Thymus (tissue), 11 donors: ENCODE data around the gene SUPT6H. TPM values are rescaled to one million over a fixed set of nuclear protein-coding genes. Genes with fewer than 3 reads are reported as not detected.
"Not testable (repeated sequence)": the region's sequence is repeated elsewhere in the genome, so short reads cannot be mapped to it uniquely, and the experiment has no call there.

Experiments used
- DNase-seq, 9 donors: peaks; one replicate each; pipeline ENCODE4 v3.0.0-alpha.2; 2013; ENCODE audit warnings: low spot score in 9 of 9, low read depth in 6 of 9, missing footprints in 1 of 9
- H3K27ac ChIP-seq, 2 donors: one replicate each; pipeline ENCODE4 v1.5.1; 2013; ENCODE audit warnings: control low read depth in 1 of 2, low read depth in 1 of 2, low read length in 1 of 2, mild to moderate bottlenecking in 1 of 2, moderate library complexity in 1 of 2
- H3K27me3 ChIP-seq, 2 donors: one replicate each; pipeline ENCODE4 v1.5.1; 2013; ENCODE audit warnings: low read length in 1 of 2; ENCODE audit not compliant: control insufficient read depth in 2 of 2, insufficient read depth in 1 of 2
- H3K36me3 ChIP-seq, 2 donors: one replicate each; pipeline ENCODE4 v1.5.1; 2013; ENCODE audit warnings: low read length in 1 of 2, mild to moderate bottlenecking in 1 of 2, moderate library complexity in 1 of 2; ENCODE audit not compliant: control insufficient read depth in 2 of 2, insufficient read depth in 2 of 2
- H3K4me1 ChIP-seq, 2 donors: one replicate each; pipeline ENCODE4 v1.5.1; 2013; ENCODE audit warnings: low read length in 2 of 2; ENCODE audit not compliant: control insufficient read depth in 2 of 2, insufficient read depth in 2 of 2
- H3K4me3 ChIP-seq, 2 donors: one replicate each; pipeline ENCODE4 v1.5.1; 2013; ENCODE audit warnings: low read length in 2 of 2, control low read depth in 1 of 2, mild to moderate bottlenecking in 1 of 2
- H3K9me3 ChIP-seq, 2 donors: one replicate each; pipeline ENCODE4 v1.5.1; 2013; ENCODE audit warnings: low read length in 1 of 2, mild to moderate bottlenecking in 1 of 2; ENCODE audit not compliant: control insufficient read depth in 2 of 2, insufficient read depth in 1 of 2
- WGBS: extraction: QIAGEN DNeasy Blood & Tissue Kit; methylation state at CpG from one replicate; pipeline ENCODE4 v1.1.7; 2013; 5-methylcytosine and 5-hydroxymethylcytosine counted together
- polyA plus RNA-seq: library from polyadenylated mRNA; stranded (reverse); fragments of 200-250 nt; gene quantifications from one replicate; pipeline ENCODE4 v1.2.3, GENCODE V29; 2013
- total RNA-seq: library from RNA; stranded (reverse); fragments of 120-200 nt; gene quantifications from one replicate; pipeline ENCODE4 v1.2.4, GENCODE V29; 2013
- donor health status: healthy.

The SUPT6H gene
- total and polyA plus RNA-seq, 2 donors, result 21.2 to 27.0 TPM

GRCh38 chr17:28644787-28645575 lies 17.0 kb upstream of the SUPT6H start, which contains the start of gene BLTP2:
BLTP2 (minus strand) TSS chr17:28645158; CDS start chr17:28645056, 102 bp downstream.
- H3K27me3 ChIP-seq, result no peaks in the 10 kb centered on the region
- DNase-seq, result peak; percentile 78 to 96 (median 89)
- peaks cover 34 to 45% of the 10 kb centered on the region in 2 donors for H3K36me3 ChIP-seq
- under 1% methylated on average over 89 of the region's 89 CpGs for WGBS
- H3K9me3 ChIP-seq, result no peaks in the 10 kb centered on the region
- peaks cover 13 to 26% of the 10 kb centered on the region in 2 donors for H3K4me1 ChIP-seq
- H3K27ac ChIP-seq, result peak within 1 kb of the TSS; percentile 82 to 92
- peak within 1 kb of the TSS; percentile 87 to 98 for H3K4me3 ChIP-seq

DNA sequence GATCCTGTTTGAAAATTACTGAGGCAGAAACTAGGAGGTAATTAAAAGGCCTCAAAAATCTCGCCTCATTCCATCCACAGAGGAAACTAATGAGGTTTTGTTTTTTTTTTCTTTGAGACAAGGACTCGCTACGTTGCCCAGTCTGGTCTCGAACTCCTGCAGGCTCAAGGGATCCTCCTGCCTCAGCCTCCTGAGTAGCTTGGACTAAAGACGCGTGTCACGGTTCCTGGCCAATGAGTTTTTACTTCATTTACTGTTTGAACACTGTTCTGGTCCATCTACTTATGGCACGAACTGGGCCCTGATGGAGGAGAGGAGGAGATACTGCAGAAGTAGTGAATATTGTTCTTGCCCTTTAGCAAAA lies 16.4 kb upstream of the SUPT6H start:
- H3K27me3 ChIP-seq, result no peaks in the 10 kb centered on the region
- H3K4me1 ChIP-seq, result peaks cover 13 to 26% of the 10 kb centered on the region in 2 donors
- H3K4me3 ChIP-seq, result peak overlapping the region; percentile 66 to 98
- no peak for DNase-seq
- 46% methylated on average over 8 of the region's 8 CpGs for WGBS
- peaks cover 31 to 41% of the 10 kb centered on the region in 2 donors for H3K36me3 ChIP-seq
- H3K9me3 ChIP-seq, result no peaks in the 10 kb centered on the region
- peak overlapping the region; percentile 80 to 82 for H3K27ac ChIP-seq

GRCh38 chr17:28646039-28646754 lies 15.8 kb upstream of the SUPT6H start:
- Histone ChIP-seq H3K27ac (peak overlapping the region; percentile 76 to 84), H3K36me3 (peaks cover 27 to 44% of the 10 kb centered on the region in 2 donors), H3K27me3 (no peaks in the 10 kb centered on the region), H3K4me1 (peaks cover 13 to 26% of the 10 kb centered on the region in 2 donors), H3K4me3 (peak overlapping the region in 1 of 2 donors; percentile 28), H3K9me3 (no peaks in the 10 kb centered on the region)
- 87% methylated on average over 12 of the region's 12 CpGs for WGBS
- DNase-seq, result no peak

GRCh38 chr17:28648698-28649097 lies 13.3 kb upstream of the SUPT6H start:
- H3K36me3 ChIP-seq, result peaks cover 14 to 41% of the 10 kb centered on the region in 2 donors
- WGBS, result 98% methylated on average over 2 of the region's 2 CpGs
- H3K9me3 ChIP-seq, result no peaks in the 10 kb centered on the region
- H3K4me1 ChIP-seq, result peaks cover 9 to 20% of the 10 kb centered on the region in 2 donors
- H3K27ac ChIP-seq, result no peak overlapping the region
- H3K27me3 ChIP-seq, result no peaks in the 10 kb centered on the region
- no peak overlapping the region for H3K4me3 ChIP-seq
- no peak for DNase-seq

- no peaks in the 10 kb centered on the region for H3K27me3 ChIP-seq
- no peaks in the 10 kb centered on the region for H3K4me1 ChIP-seq
- peaks cover 32 to 39% of the 10 kb centered on the region in 2 donors for H3K36me3 ChIP-seq
- H3K4me3 ChIP-seq, result no peak overlapping the region
- H3K27ac ChIP-seq, result no peak overlapping the region
- H3K9me3 ChIP-seq, result peaks cover 0 to 11% of the 10 kb centered on the region in 2 donors
- DNase-seq, result no peak
- 99% methylated on average over 5 of the region's 5 CpGs for WGBS
Measured at GRCh38 chr17:28655160-28655559, 6.8 kb upstream of the SUPT6H start.

GRCh38 chr17:28657756-28658155 lies 4.2 kb upstream of the SUPT6H start:
- no peak overlapping the region for H3K27ac ChIP-seq
- no peaks in the 10 kb centered on the region for H3K27me3 ChIP-seq
- no peak for DNase-seq
- H3K4me3 ChIP-seq, result no peak overlapping the region
- H3K36me3 ChIP-seq, result peaks cover 21 to 30% of the 10 kb centered on the region in 2 donors
- peaks cover 3 to 5% of the 10 kb centered on the region in 2 donors for H3K4me1 ChIP-seq
- peaks cover 0 to 13% of the 10 kb centered on the region in 2 donors for H3K9me3 ChIP-seq
- WGBS, result 96% methylated on average over 5 of the region's 5 CpGs

DNA sequence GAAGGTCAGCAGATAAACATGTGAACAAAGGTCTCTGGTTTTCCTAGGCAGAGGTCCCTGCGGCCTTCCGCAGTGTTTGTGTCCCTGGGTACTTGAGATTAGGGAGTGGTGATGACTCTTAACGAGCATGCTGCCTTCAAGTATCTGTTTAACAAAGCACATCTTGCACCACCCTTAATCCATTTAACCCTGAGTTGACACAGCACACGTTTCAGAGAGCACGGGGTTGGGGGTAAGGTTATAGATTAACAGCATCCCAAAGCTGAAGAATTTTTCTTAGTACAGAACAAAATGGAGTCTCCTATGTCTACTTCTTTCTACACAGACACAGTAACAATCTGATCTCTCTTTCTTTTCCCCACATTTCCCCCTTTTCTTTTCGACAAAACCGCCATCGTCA lies 3.7 kb upstream of the SUPT6H start:
- 98% methylated on average over 5 of the region's 8 CpGs for WGBS
- H3K27ac ChIP-seq, H3K27me3 ChIP-seq, H3K4me3 ChIP-seq, DNase-seq: not testable (repeated sequence)
- Histone ChIP-seq H3K9me3 (peaks cover 0 to 13% of the 10 kb centered on the region in 2 donors), H3K36me3 (peaks cover 17 to 30% of the 10 kb centered on the region in 2 donors), H3K4me1 (peaks cover 3 to 10% of the 10 kb centered on the region in 2 donors)

GRCh38 chr17:28658766-28659496 lies 3.1 kb upstream of the SUPT6H start:
- WGBS, result 98% methylated on average over 46 of the region's 46 CpGs
- DNase-seq, result not testable (repeated sequence)

More at GRCh38 chr17:28658766-28659496, 3.1 kb upstream of the SUPT6H start:
- not testable (repeated sequence) for H3K27ac ChIP-seq, H3K27me3 ChIP-seq, H3K4me3 ChIP-seq
- peaks cover 0 to 13% of the 10 kb centered on the region in 2 donors for H3K9me3 ChIP-seq
- peaks cover 17 to 30% of the 10 kb centered on the region in 2 donors for H3K36me3 ChIP-seq
- peaks cover 3 to 11% of the 10 kb centered on the region in 2 donors for H3K4me1 ChIP-seq
